Astrocyte (in vitro differentiated cells and primary cell): ENCODE results near the gene GLP1R.

ENCODE experiments used
- EZH2 ChIP-seq: IDR thresholded peaks from 2 replicates; pipeline ENCODE4 v1.6.1; 2012; ENCODE audit warnings: mild to moderate bottlenecking, low read length, inconsistent platforms; ENCODE audit not compliant: insufficient read depth
- TF ChIP-seq, protein P1 (sequence below): IDR thresholded peaks from 2 replicates; pipeline ENCODE4 v1.5.1; 2011; ENCODE audit warnings: low read depth, mild to moderate bottlenecking, inconsistent platforms, low read length, moderate library complexity; ENCODE audit not compliant: insufficient read depth

DNA sequence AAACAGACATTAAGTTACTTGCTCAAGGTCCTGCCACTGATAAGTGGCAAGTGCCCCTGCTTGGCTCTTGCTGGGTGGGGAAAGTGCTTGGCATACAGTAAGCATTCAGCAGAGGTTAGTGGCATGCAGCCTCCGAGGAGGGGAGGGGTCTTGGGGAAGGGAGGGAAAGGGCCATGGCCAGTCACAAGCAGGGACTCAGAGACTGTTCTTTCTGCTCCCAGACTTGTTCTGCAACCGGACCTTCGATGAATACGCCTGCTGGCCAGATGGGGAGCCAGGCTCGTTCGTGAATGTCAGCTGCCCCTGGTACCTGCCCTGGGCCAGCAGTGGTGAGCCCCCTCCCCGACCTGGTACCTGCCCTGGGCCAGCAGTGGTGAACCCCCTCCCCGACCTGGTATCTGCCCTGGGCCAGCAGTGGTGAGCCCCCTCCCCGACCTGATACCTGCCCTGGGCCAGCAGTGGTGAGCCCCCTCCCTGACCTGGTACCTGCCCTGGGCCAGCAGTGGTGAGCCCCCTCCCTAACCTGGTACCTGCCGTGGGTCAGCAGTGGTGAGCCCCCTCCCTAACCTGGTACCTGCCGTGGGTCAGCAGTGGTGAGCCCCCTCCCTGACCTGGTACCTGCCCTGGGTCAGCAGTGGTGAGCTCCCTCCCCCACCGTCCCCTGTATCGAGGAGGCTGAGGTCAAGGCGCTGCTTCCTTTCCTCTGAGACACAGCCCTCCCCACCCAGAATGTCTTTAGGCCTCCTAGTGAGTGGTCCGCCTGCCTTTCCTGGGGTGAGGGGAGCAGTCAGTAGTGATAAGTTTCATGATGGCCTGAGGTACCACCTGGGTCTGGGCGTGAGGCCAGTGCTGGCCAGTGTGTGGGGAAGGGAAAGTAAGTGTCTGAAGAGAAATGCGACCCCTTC, 8.9 kb downstream of the GLP1R start:
- TF ChIP-seq, protein P1, sequence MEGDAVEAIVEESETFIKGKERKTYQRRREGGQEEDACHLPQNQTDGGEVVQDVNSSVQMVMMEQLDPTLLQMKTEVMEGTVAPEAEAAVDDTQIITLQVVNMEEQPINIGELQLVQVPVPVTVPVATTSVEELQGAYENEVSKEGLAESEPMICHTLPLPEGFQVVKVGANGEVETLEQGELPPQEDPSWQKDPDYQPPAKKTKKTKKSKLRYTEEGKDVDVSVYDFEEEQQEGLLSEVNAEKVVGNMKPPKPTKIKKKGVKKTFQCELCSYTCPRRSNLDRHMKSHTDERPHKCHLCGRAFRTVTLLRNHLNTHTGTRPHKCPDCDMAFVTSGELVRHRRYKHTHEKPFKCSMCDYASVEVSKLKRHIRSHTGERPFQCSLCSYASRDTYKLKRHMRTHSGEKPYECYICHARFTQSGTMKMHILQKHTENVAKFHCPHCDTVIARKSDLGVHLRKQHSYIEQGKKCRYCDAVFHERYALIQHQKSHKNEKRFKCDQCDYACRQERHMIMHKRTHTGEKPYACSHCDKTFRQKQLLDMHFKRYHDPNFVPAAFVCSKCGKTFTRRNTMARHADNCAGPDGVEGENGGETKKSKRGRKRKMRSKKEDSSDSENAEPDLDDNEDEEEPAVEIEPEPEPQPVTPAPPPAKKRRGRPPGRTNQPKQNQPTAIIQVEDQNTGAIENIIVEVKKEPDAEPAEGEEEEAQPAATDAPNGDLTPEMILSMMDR, result no peak
- TF ChIP-seq EZH2, result no peak
